ENCODE measurements around the gene ITSN2. TPM values are rescaled to one million over a fixed set of nuclear protein-coding genes. Genes with fewer than 3 reads are reported as not detected.

Gene ITSN2
- polyA plus RNA-seq, 1 donor from 2014 or later = 10.6 TPM

DNA sequence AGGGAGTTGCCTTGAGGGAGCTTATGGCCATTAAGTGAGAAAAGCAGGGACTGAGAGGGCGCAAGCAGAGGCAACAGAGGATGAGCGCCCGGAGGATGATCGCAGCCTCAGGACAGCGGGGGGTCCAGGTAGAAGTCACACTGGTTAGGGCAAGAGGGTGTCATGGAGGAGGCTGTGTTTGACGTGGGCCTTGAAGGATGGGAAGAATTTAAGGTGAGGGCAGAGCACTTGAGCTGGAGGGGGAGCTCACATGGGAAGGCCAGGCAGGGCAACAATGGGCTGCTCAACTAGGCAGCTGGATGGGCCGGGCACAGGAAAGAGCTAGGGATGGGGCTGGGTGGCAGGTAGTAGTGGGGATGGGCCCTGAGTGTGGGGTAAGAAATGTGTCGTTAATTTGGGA lies 153.6 kb downstream of the ITSN2 start:
- no peak overlapping the region for H3K4me2 ChIP-seq (ENCODE audit: low read length)
- no peaks in the 10 kb centered on the region for H3K9me2 ChIP-seq (ENCODE audit: insufficient read depth, low read length)
- no peaks in the 10 kb centered on the region for H3K9me3 ChIP-seq (ENCODE audit: low read length)
- H3K36me3 ChIP-seq (ENCODE audit: insufficient read depth, low read length) = no peaks in the 10 kb centered on the region
- H4K20me1 ChIP-seq (ENCODE audit: insufficient read depth) = no peaks in the 10 kb centered on the region
- no peaks in the 10 kb centered on the region for H3F3A ChIP-seq (ENCODE audit: insufficient read depth, low read length, poor library complexity, severe bottlenecking)
- TF ChIP-seq, protein P1, sequence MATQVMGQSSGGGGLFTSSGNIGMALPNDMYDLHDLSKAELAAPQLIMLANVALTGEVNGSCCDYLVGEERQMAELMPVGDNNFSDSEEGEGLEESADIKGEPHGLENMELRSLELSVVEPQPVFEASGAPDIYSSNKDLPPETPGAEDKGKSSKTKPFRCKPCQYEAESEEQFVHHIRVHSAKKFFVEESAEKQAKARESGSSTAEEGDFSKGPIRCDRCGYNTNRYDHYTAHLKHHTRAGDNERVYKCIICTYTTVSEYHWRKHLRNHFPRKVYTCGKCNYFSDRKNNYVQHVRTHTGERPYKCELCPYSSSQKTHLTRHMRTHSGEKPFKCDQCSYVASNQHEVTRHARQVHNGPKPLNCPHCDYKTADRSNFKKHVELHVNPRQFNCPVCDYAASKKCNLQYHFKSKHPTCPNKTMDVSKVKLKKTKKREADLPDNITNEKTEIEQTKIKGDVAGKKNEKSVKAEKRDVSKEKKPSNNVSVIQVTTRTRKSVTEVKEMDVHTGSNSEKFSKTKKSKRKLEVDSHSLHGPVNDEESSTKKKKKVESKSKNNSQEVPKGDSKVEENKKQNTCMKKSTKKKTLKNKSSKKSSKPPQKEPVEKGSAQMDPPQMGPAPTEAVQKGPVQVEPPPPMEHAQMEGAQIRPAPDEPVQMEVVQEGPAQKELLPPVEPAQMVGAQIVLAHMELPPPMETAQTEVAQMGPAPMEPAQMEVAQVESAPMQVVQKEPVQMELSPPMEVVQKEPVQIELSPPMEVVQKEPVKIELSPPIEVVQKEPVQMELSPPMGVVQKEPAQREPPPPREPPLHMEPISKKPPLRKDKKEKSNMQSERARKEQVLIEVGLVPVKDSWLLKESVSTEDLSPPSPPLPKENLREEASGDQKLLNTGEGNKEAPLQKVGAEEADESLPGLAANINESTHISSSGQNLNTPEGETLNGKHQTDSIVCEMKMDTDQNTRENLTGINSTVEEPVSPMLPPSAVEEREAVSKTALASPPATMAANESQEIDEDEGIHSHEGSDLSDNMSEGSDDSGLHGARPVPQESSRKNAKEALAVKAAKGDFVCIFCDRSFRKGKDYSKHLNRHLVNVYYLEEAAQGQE (IDR thresholded peaks at IDR 0.05; ENCODE audit: borderline replicate concordance) = no peak
- no peak for TF ChIP-seq TAF1 (IDR thresholded peaks at IDR 0.05; ENCODE audit: low read depth)
- no peak for TF ChIP-seq MXI1 (conservative IDR thresholded peaks at IDR 0.05; ENCODE audit: poor library complexity, severe bottlenecking)
- no peak for TF ChIP-seq EZH2 (IDR thresholded peaks at IDR 0.05; ENCODE audit: borderline replicate concordance, insufficient read depth, low read length, poor library complexity, severe bottlenecking)
- no peak for TF ChIP-seq POLR2AphosphoS5 (IDR thresholded peaks at IDR 0.05)
- no peak for TF ChIP-seq RAD21 (conservative IDR thresholded peaks at IDR 0.05)
- no peak for TF ChIP-seq EP300 (conservative IDR thresholded peaks at IDR 0.05; ENCODE audit: poor library complexity, severe bottlenecking)
- no peak for TF ChIP-seq SMC3 (conservative IDR thresholded peaks at IDR 0.05; ENCODE audit: poor library complexity)
- TF ChIP-seq CTCF (IDR thresholded peaks at IDR 0.05; ENCODE audit: poor library complexity, severe bottlenecking) = no peak
- H2AFZ ChIP-seq (ENCODE audit: low read depth, low read length) = no peak overlapping the region
- no peak overlapping the region for H3K9ac ChIP-seq (ENCODE audit: low read length)
- no peak overlapping the region for H3K4me3 ChIP-seq (ENCODE audit: low read length)
- no peaks in the 10 kb centered on the region for H3K79me2 ChIP-seq (replicated peaks; ENCODE audit: insufficient read depth, low read length)
- no peak overlapping the region for H3K27ac ChIP-seq (ENCODE audit: low read length)
- no peaks in the 10 kb centered on the region for H3K27me3 ChIP-seq (ENCODE audit: insufficient read depth, low read depth, low read length)

GRCh38 chr2:24206242-24206641 lies 154.1 kb downstream of the ITSN2 start:
- Histone ChIP-seq H3K9ac (ENCODE audit: low read length) (no peak overlapping the region), H3K4me3 (ENCODE audit: low read length) (no peak overlapping the region), H3K27ac (ENCODE audit: low read length) (no peak overlapping the region), H3K79me2 (replicated peaks; ENCODE audit: insufficient read depth, low read length) (no peaks in the 10 kb centered on the region), H2AFZ (ENCODE audit: low read depth, low read length) (no peak overlapping the region), H3F3A (ENCODE audit: insufficient read depth, low read length, poor library complexity, severe bottlenecking) (no peaks in the 10 kb centered on the region), H3K27me3 (ENCODE audit: insufficient read depth, low read depth, low read length) (no peaks in the 10 kb centered on the region), H3K9me3 (ENCODE audit: low read length) (no peaks in the 10 kb centered on the region), H3K36me3 (ENCODE audit: insufficient read depth, low read length) (no peaks in the 10 kb centered on the region), H3K4me2 (ENCODE audit: low read length) (no peak overlapping the region), H3K9me2 (ENCODE audit: insufficient read depth, low read length) (no peaks in the 10 kb centered on the region), H4K20me1 (ENCODE audit: insufficient read depth) (no peaks in the 10 kb centered on the region)
- TF ChIP-seq TAF1 (IDR thresholded peaks at IDR 0.05; ENCODE audit: low read depth) = no peak
- TF ChIP-seq CTCF (IDR thresholded peaks at IDR 0.05; ENCODE audit: poor library complexity, severe bottlenecking) = no peak
- no peak for TF ChIP-seq POLR2AphosphoS5 (IDR thresholded peaks at IDR 0.05)
- TF ChIP-seq EP300 (conservative IDR thresholded peaks at IDR 0.05; ENCODE audit: poor library complexity, severe bottlenecking) = no peak
- TF ChIP-seq EZH2 (IDR thresholded peaks at IDR 0.05; ENCODE audit: borderline replicate concordance, insufficient read depth, low read length, poor library complexity, severe bottlenecking) = no peak
- TF ChIP-seq MXI1 (conservative IDR thresholded peaks at IDR 0.05; ENCODE audit: poor library complexity, severe bottlenecking) = no peak
- TF ChIP-seq, protein P1 (IDR thresholded peaks at IDR 0.05; ENCODE audit: borderline replicate concordance) = no peak
- no peak for TF ChIP-seq SMC3 (conservative IDR thresholded peaks at IDR 0.05; ENCODE audit: poor library complexity)
- no peak for TF ChIP-seq RAD21 (conservative IDR thresholded peaks at IDR 0.05)
